ENCODE results near the gene MYH3. TPM values are rescaled to one million over a fixed set of nuclear protein-coding genes. Genes with fewer than 3 reads are reported as not detected.
A peak's percentile ranks its signal among the peaks of the same experiment; 100 is the strongest.

MYH3 gene
- total and polyA plus RNA-seq, 5 donors from 2014 or later, result 0.28 to 7.9 (median 0.41) TPM; not detected in 2

GRCh38 chr17:10621397-10621796 lies 35.7 kb downstream of the MYH3 start:
- no peak overlapping the region for H3K4me3 Mint-ChIP-seq
- Histone ChIP-seq H3K4me3 (ENCODE audit: low read depth, low read length) (no peak overlapping the region), H3K27me3 (ENCODE audit: control insufficient read depth, insufficient read depth, low read length) (no peaks in the 10 kb centered on the region), H3K9me3 (ENCODE audit: control insufficient read depth in 2 of 2, low read length in 2 of 2) (no peaks in the 10 kb centered on the region), H3K36me3 (ENCODE audit: control insufficient read depth, insufficient read depth, low read length) (no peaks in the 10 kb centered on the region), H3K27ac (ENCODE audit: insufficient read depth, low read length, poor library complexity, severe bottlenecking) (no peak overlapping the region), H3K4me1 (ENCODE audit: control insufficient read depth, insufficient read depth, low read length, poor library complexity, severe bottlenecking) (no peaks in the 10 kb centered on the region)
- peaks cover 0 to 3% (median 0%) of the 10 kb centered on the region in 4 donors for H3K4me1 Mint-ChIP-seq
- H3K36me3 Mint-ChIP-seq, result no peaks in the 10 kb centered on the region
- no peak overlapping the region for H3K27ac Mint-ChIP-seq
- no peak for ATAC-seq (ENCODE audit: low read depth in 2 of 2)
- peaks cover 0 to 3% (median 0%) of the 10 kb centered on the region in 7 donors for H3K9me3 Mint-ChIP-seq
- peaks cover 7% of the 10 kb centered on the region for H3K27me3 Mint-ChIP-seq
- DNase-seq, result no peak

DNA sequence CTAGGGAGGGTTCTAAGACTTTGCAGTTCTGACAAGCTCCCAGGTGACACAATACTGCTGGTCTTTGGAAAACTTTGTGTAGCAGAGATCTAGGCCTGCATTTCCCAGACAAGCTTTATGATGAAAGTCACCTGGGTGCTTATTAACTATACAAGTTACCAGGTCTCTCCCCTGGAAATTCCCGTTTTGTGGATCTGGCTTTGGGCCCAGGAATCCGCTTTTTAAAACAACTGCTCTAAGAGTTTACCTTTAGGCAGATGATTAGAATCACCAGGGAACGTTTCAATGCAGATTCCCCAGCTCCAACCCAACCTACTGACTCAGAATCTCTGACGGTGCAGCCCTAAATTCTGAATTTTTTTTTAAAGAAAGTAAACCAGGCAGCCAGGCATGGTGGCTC lies 36.3 kb downstream of the MYH3 start:
- no peaks in the 10 kb centered on the region for H3K4me1 ChIP-seq (ENCODE audit: control insufficient read depth, insufficient read depth, low read length, poor library complexity, severe bottlenecking)
- no peaks in the 10 kb centered on the region for H3K27me3 ChIP-seq (ENCODE audit: control insufficient read depth, insufficient read depth, low read length)
- Mint-ChIP-seq H3K4me1 (peaks cover 0 to 3% (median 0%) of the 10 kb centered on the region in 4 donors), H3K27ac (no peak overlapping the region), H3K36me3 (no peaks in the 10 kb centered on the region), H3K9me3 (peaks cover 0 to 3% (median 0%) of the 10 kb centered on the region in 7 donors), H3K27me3 (peaks cover 7% of the 10 kb centered on the region), H3K4me3 (no peak overlapping the region)
- no peak overlapping the region for H3K4me3 ChIP-seq (ENCODE audit: low read depth, low read length)
- H3K27ac ChIP-seq (ENCODE audit: insufficient read depth, low read length, poor library complexity, severe bottlenecking), result no peak overlapping the region
- H3K9me3 ChIP-seq (ENCODE audit: control insufficient read depth in 2 of 2, low read length in 2 of 2), result no peaks in the 10 kb centered on the region
- ATAC-seq (ENCODE audit: low read depth in 2 of 2) (no peak), DNase-seq (no peak)
- no peaks in the 10 kb centered on the region for H3K36me3 ChIP-seq (ENCODE audit: control insufficient read depth, insufficient read depth, low read length)

DNA sequence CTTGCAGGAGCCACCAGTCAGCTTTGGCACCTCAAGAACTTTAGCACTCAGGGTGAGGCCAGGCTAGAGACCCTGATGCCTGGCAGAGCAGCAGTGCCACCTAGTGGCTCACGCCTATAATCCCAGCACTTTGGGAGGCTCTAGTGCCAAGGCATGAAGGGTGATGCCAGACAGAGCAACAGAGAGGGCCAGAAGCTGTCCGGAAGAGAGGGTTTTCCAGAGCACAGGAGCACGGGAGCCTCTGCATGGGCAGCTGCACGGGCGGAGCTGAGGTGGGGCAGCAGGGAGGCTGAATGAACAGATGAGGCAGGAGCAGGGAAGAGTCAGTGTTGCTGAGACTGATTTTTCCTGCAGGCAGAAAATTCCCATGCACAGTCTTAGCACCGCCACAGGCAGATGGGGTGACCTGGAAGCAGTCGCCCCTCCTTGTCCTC lies 38.9 kb downstream of the MYH3 start:
- ATAC-seq (ENCODE audit: low read depth in 2 of 2) (peak; percentile 57 to 69), DNase-seq (peak; percentile 9 to 66 (median 43))
- H3K4me1 ChIP-seq (ENCODE audit: control insufficient read depth, insufficient read depth, low read length, poor library complexity, severe bottlenecking), result no peaks in the 10 kb centered on the region
- Mint-ChIP-seq H3K27ac (peak overlapping the region in 1 of 3 donors; percentile 56), H3K27me3 (peaks cover 11% of the 10 kb centered on the region), H3K4me1 (peaks cover 0 to 3% (median 0%) of the 10 kb centered on the region in 4 donors), H3K9me3 (peaks cover 0 to 3% (median 0%) of the 10 kb centered on the region in 7 donors), H3K4me3 (no peak overlapping the region), H3K36me3 (no peaks in the 10 kb centered on the region)
- no peak overlapping the region for H3K27ac ChIP-seq (ENCODE audit: insufficient read depth, low read length, poor library complexity, severe bottlenecking)
- no peaks in the 10 kb centered on the region for H3K36me3 ChIP-seq (ENCODE audit: control insufficient read depth, insufficient read depth, low read length)
- no peaks in the 10 kb centered on the region for H3K27me3 ChIP-seq (ENCODE audit: control insufficient read depth, insufficient read depth, low read length)
- no peak overlapping the region for H3K4me3 ChIP-seq (ENCODE audit: low read depth, low read length)
- no peaks in the 10 kb centered on the region for H3K9me3 ChIP-seq (ENCODE audit: control insufficient read depth in 2 of 2, low read length in 2 of 2)

- H3K36me3 ChIP-seq (ENCODE audit: control insufficient read depth, insufficient read depth, low read length), result no peaks in the 10 kb centered on the region
- H3K36me3 Mint-ChIP-seq, result no peaks in the 10 kb centered on the region
These were observed 40.0 kb downstream of the MYH3 start for GRCh38 chr17:10617120-10617505.

DNA sequence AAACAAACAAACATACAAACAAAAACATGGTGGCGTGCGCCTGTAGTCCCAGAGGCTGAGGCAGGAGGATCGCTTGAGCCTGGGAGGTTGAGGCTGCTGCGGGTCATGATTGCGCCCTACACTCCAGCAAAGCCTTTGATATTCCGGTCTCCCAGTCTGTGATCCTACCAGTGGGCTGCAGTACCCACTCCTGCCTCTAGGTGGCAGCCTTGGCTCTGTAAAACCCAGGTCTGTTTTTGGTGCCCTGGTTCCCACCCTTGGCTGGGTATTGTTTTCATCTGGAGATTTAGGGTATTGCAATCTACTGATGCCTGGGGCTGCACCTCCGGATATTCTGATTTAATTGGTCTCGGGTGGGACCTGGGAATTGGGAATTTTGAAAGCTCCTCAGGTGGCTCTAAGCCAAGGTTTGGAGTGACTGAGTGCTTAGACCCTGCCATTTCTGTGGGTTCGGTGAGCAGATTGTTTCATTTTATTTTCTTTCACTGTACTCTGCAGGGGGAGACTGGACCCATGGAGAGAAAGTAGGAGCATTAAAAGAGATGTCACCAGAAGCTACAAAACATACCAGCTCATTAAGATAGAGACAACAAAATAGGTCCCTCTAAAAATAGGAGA lies 40.5 kb downstream of the MYH3 start:
- H3K27ac ChIP-seq (ENCODE audit: insufficient read depth, low read length, poor library complexity, severe bottlenecking), result no peak overlapping the region
- Mint-ChIP-seq H3K27me3 (peaks cover 11% of the 10 kb centered on the region), H3K4me1 (peaks cover 0 to 3% (median 0%) of the 10 kb centered on the region in 4 donors), H3K27ac (peak overlapping the region in 1 of 3 donors; percentile 67), H3K9me3 (peaks cover 0 to 3% (median 0%) of the 10 kb centered on the region in 7 donors), H3K4me3 (no peak overlapping the region), H3K36me3 (no peaks in the 10 kb centered on the region)
- no peaks in the 10 kb centered on the region for H3K36me3 ChIP-seq (ENCODE audit: control insufficient read depth, insufficient read depth, low read length)
- no peaks in the 10 kb centered on the region for H3K27me3 ChIP-seq (ENCODE audit: control insufficient read depth, insufficient read depth, low read length)
- no peak overlapping the region for H3K4me3 ChIP-seq (ENCODE audit: low read depth, low read length)
- DNase-seq (peak; percentile 35 to 60 (median 39)), ATAC-seq (ENCODE audit: low read depth in 2 of 2) (peak; percentile 64 to 73)
- no peaks in the 10 kb centered on the region for H3K4me1 ChIP-seq (ENCODE audit: control insufficient read depth, insufficient read depth, low read length, poor library complexity, severe bottlenecking)
- H3K9me3 ChIP-seq (ENCODE audit: control insufficient read depth in 2 of 2, low read length in 2 of 2), result no peaks in the 10 kb centered on the region

More at GRCh38 chr17:10617120-10617505, 40.0 kb downstream of the MYH3 start:
- ATAC-seq (ENCODE audit: low read depth in 2 of 2), result no peak
- Mint-ChIP-seq H3K27me3 (peaks cover 11% of the 10 kb centered on the region), H3K4me1 (peaks cover 0 to 3% (median 0%) of the 10 kb centered on the region in 4 donors), H3K4me3 (no peak overlapping the region), H3K27ac (peak overlapping the region in 1 of 3 donors; percentile 67), H3K9me3 (peaks cover 0 to 3% (median 0%) of the 10 kb centered on the region in 7 donors)
- no peak for DNase-seq
- no peak overlapping the region for H3K4me3 ChIP-seq (ENCODE audit: low read depth, low read length)
- H3K4me1 ChIP-seq (ENCODE audit: control insufficient read depth, insufficient read depth, low read length, poor library complexity, severe bottlenecking), result no peaks in the 10 kb centered on the region
- no peaks in the 10 kb centered on the region for H3K27me3 ChIP-seq (ENCODE audit: control insufficient read depth, insufficient read depth, low read length)
- H3K27ac ChIP-seq (ENCODE audit: insufficient read depth, low read length, poor library complexity, severe bottlenecking), result no peak overlapping the region
- H3K9me3 ChIP-seq (ENCODE audit: control insufficient read depth in 2 of 2, low read length in 2 of 2), result no peaks in the 10 kb centered on the region

DNA sequence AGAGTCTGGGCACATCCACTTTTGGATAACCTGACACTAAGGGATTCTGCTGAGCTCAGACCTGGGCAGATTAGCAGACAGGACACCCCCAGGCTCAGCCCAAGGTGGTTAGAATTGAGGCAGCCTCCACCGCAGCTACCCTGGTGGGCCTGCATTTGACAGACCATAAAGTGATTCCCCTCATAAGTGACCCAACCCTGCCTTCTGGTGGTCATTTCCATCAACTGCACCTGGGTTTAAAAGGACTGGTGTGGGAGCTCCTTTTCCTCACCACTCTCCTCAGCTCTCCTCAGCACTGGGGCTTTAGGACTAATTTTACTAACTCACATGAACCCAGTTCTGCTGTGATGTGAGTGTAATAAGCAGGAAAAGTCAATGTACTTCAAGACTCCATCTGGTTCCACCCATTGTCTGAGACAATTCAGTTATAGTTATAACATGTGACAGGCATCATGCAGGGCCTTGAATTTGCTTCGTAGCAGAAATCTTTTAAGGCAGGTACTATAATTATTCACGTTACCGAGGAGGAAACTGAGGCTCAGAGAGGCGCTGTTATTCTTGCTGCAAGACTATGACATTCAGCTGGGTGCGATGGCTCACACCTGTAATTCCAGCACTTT lies 42.5 kb downstream of the MYH3 start:
- Mint-ChIP-seq H3K27ac (no peak overlapping the region), H3K27me3 (peaks cover 11% of the 10 kb centered on the region), H3K9me3 (peaks cover 0 to 3% (median 0%) of the 10 kb centered on the region in 7 donors), H3K36me3 (no peaks in the 10 kb centered on the region), H3K4me3 (no peak overlapping the region), H3K4me1 (peaks cover 0 to 3% (median 0%) of the 10 kb centered on the region in 4 donors)
- H3K4me1 ChIP-seq (ENCODE audit: control insufficient read depth, insufficient read depth, low read length, poor library complexity, severe bottlenecking), result no peaks in the 10 kb centered on the region
- H3K4me3 ChIP-seq (ENCODE audit: low read depth, low read length), result no peak overlapping the region
- no peaks in the 10 kb centered on the region for H3K27me3 ChIP-seq (ENCODE audit: control insufficient read depth, insufficient read depth, low read length)
- no peaks in the 10 kb centered on the region for H3K36me3 ChIP-seq (ENCODE audit: control insufficient read depth, insufficient read depth, low read length)
- ATAC-seq (ENCODE audit: low read depth in 2 of 2) (no peak), DNase-seq (peak in 1 of 3 donors; percentile 12)
- H3K27ac ChIP-seq (ENCODE audit: insufficient read depth, low read length, poor library complexity, severe bottlenecking), result no peak overlapping the region
- no peaks in the 10 kb centered on the region for H3K9me3 ChIP-seq (ENCODE audit: control insufficient read depth in 2 of 2, low read length in 2 of 2)

DNA sequence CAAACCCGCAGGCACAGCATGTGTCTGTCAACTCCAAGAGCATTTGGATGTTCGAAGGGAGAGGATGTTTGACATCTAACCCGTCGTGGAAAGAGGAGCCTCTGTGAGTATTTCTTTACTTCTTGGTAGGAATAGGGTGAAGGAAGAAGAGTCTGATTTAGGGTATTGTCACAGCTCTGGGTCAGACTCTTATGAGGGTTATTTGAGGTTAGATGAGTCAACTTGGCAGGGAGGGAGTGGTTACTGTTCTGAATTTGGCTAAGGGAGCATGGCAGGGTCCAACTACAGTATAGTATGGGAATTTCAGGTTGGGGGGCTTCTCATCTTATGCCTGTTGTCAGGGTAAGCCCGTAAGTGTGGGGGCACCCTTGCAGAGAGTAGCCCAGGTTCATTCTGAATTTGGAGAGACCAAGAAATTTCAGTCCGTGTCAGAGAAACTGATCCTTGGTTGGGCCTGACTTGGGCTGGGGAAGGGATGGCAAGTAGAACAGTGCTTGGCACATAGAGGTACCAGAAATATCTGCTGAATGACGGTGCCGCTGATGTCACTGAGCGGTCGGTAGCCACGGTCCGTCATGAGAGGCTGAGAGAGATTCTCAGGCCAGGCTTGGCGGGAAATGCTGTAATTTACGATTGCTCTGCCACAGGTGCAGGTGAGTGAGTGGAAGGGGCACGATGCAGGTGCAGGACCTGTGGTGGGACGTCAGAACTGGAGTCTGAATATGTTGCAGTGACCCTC lies 43.2 kb downstream of the MYH3 start:
- H3K4me1 ChIP-seq (ENCODE audit: control insufficient read depth, insufficient read depth, low read length, poor library complexity, severe bottlenecking), result no peaks in the 10 kb centered on the region
- H3K27me3 ChIP-seq (ENCODE audit: control insufficient read depth, insufficient read depth, low read length), result no peaks in the 10 kb centered on the region
- no peaks in the 10 kb centered on the region for H3K36me3 ChIP-seq (ENCODE audit: control insufficient read depth, insufficient read depth, low read length)
- H3K27ac Mint-ChIP-seq, result no peak overlapping the region
- DNase-seq, result no peak
- H3K4me1 Mint-ChIP-seq, result peaks cover 0 to 3% (median 0%) of the 10 kb centered on the region in 4 donors
- H3K9me3 ChIP-seq (ENCODE audit: control insufficient read depth in 2 of 2, low read length in 2 of 2), result no peaks in the 10 kb centered on the region
- peaks cover 15% of the 10 kb centered on the region for H3K27me3 Mint-ChIP-seq
- H3K36me3 Mint-ChIP-seq, result no peaks in the 10 kb centered on the region
- no peak overlapping the region for H3K4me3 Mint-ChIP-seq
- peaks cover 0 to 3% (median 0%) of the 10 kb centered on the region in 7 donors for H3K9me3 Mint-ChIP-seq
- no peak overlapping the region for H3K4me3 ChIP-seq (ENCODE audit: low read depth, low read length)
- no peak for ATAC-seq (ENCODE audit: low read depth in 2 of 2)
- no peak overlapping the region for H3K27ac ChIP-seq (ENCODE audit: insufficient read depth, low read length, poor library complexity, severe bottlenecking)

Data from CD4-positive, CD25-positive, alpha-beta regulatory T cell (primary cell).